ENCODE data around the gene RRBP1. TPM values are rescaled to one million over a fixed set of nuclear protein-coding genes. Genes with fewer than 3 reads are reported as not detected.

Gene RRBP1
- total and polyA plus RNA-seq, 4 donors = 75.4 to 202 (median 130) TPM

GRCh38 chr20:17676942-17677341 is 5.1 kb downstream of the RRBP1 start:
- Histone ChIP-seq H3K4me1 (ENCODE audit: control insufficient read depth in 4 of 4, insufficient read depth in 4 of 4, low read length in 3 of 4) (peaks cover 5 to 59% (median 51%) of the 10 kb centered on the region in 4 donors), H3K27me3 (ENCODE audit: control insufficient read depth in 4 of 4, insufficient read depth in 4 of 4, low read length in 3 of 4) (no peaks in the 10 kb centered on the region), H3K36me3 (ENCODE audit: control insufficient read depth in 4 of 4, insufficient read depth in 3 of 4, low read depth in 1 of 4, low read length in 3 of 4) (peaks cover 4 to 32% (median 18%) of the 10 kb centered on the region in 4 donors), H3K9ac (ENCODE audit: low read depth in 1 of 2, low read length in 2 of 2) (no peak overlapping the region), H3K4me3 (ENCODE audit: low read depth in 1 of 3, low read length in 3 of 3) (no peak overlapping the region), H3K9me3 (ENCODE audit: control insufficient read depth in 4 of 4, low read length in 3 of 4) (no peaks in the 10 kb centered on the region), H3K27ac (ENCODE audit: low read depth in 1 of 2, low read length in 2 of 2) (no peak overlapping the region)
- WGBS = 97% methylated on average over 2 of the region's 2 CpGs
- DNase-seq (ENCODE audit: low spot score) = no peak
- TF ChIP-seq CTCF (IDR thresholded peaks at IDR 0.05; ENCODE audit: low read depth, low read length, missing input control) (no peak), GABPA (IDR thresholded peaks at IDR 0.05 in 1 of 2, conservative IDR thresholded peaks at IDR 0.05 in 1 of 2) (no peak), ZBTB33 (IDR thresholded peaks at IDR 0.05) (no peak), RXRA (IDR thresholded peaks at IDR 0.05) (peak in 1 of 2 donors; percentile 10), FOXA2 (IDR thresholded peaks at IDR 0.05) (no peak), SP1 (IDR thresholded peaks at IDR 0.05) (no peak), ATF3 (IDR thresholded peaks at IDR 0.05) (no peak), YY1 (IDR thresholded peaks at IDR 0.05) (no peak), MAX (IDR thresholded peaks at IDR 0.05) (no peak), HNF4G (IDR thresholded peaks at IDR 0.05) (no peak), RAD21 (IDR thresholded peaks at IDR 0.05) (no peak), TAF1 (conservative IDR thresholded peaks at IDR 0.05) (no peak), REST (IDR thresholded peaks at IDR 0.05) (no peak), HNF4A (conservative IDR thresholded peaks at IDR 0.05) (peak in 1 of 2 donors; percentile 5)

GRCh38 chr20:17676378-17676759 is 5.7 kb downstream of the RRBP1 start:
- Histone ChIP-seq H3K4me1 (ENCODE audit: control insufficient read depth in 4 of 4, insufficient read depth in 4 of 4, low read length in 3 of 4) (peaks cover 7 to 59% (median 52%) of the 10 kb centered on the region in 4 donors), H3K27ac (ENCODE audit: low read depth in 1 of 2, low read length in 2 of 2) (no peak overlapping the region), H3K27me3 (ENCODE audit: control insufficient read depth in 4 of 4, insufficient read depth in 4 of 4, low read length in 3 of 4) (no peaks in the 10 kb centered on the region), H3K9ac (ENCODE audit: low read depth in 1 of 2, low read length in 2 of 2) (no peak overlapping the region), H3K36me3 (ENCODE audit: control insufficient read depth in 4 of 4, insufficient read depth in 3 of 4, low read depth in 1 of 4, low read length in 3 of 4) (peaks cover 4 to 36% (median 20%) of the 10 kb centered on the region in 4 donors), H3K4me3 (ENCODE audit: low read depth in 1 of 3, low read length in 3 of 3) (no peak overlapping the region), H3K9me3 (ENCODE audit: control insufficient read depth in 4 of 4, low read length in 3 of 4) (no peaks in the 10 kb centered on the region)
- WGBS = 91% methylated on average over 4 of the region's 4 CpGs
- no peak for DNase-seq (ENCODE audit: low spot score)
- no peak for TF ChIP-seq EGR1 (IDR thresholded peaks at IDR 0.05; ENCODE audit: low read depth in 2 of 2)
- no peak for TF ChIP-seq HNF4G (IDR thresholded peaks at IDR 0.05)
- TF ChIP-seq MAX (IDR thresholded peaks at IDR 0.05) = no peak
- no peak for TF ChIP-seq RXRA (IDR thresholded peaks at IDR 0.05)
- TF ChIP-seq HNF4A (conservative IDR thresholded peaks at IDR 0.05) = no peak
- TF ChIP-seq RAD21 (IDR thresholded peaks at IDR 0.05) = no peak
- TF ChIP-seq FOXA1 (IDR thresholded peaks at IDR 0.05) = no peak
